GM12878 (cell line): ENCODE data around the gene BTF3. TPM values are rescaled to one million over a fixed set of nuclear protein-coding genes. Genes with fewer than 3 reads are reported as not detected.

ENCODE experiments used
- ATAC-seq: fragments of 200-7000 bp; cut with Tn5 transposase; 3 replicates; pipeline ENCODE4 v1.9.1; 2020; ENCODE audit warnings: mild to moderate bottlenecking, moderate library complexity
- BruUV-seq: library from RNA; stranded (reverse); fragments of 400-500 nt; replicated peaks from 2 replicates; lab custom pipeline; 2021; lab: Mats Ljungman, UMichigan
- CTCF ChIA-PET: fragments of 300-600 bp; sonication (Branson Sonifier 250); formaldehyde crosslinking; extraction: SDS; loops from one replicate; lab custom pipeline; 2021; ENCODE audit warnings: inconsistent platforms; lab: Yijun Ruan, JAX
- POLR2A ChIA-PET: fragments of 350-600 bp; formaldehyde crosslinking; extraction: SDS; loops from one replicate; lab custom pipeline; 2021; ENCODE audit warnings: inconsistent platforms; lab: Charles Lee
- RAD21 ChIA-PET: fragments of 300-600 bp; sonication (Branson Sonifier 250); formaldehyde crosslinking; loops from one replicate; lab custom pipeline; 2023; ENCODE audit warnings: antibody characterized with exemption; ENCODE audit not compliant: unreplicated experiment; lab: Charles Lee
- SMC1A ChIA-PET: fragments of 300-600 bp; sonication (Branson Sonifier 250); formaldehyde crosslinking; loops from one replicate; lab custom pipeline; 2023; ENCODE audit not compliant: unreplicated experiment, uncharacterized antibody; lab: Charles Lee
- DNase-seq: peaks from one replicate; pipeline ENCODE4 v3.0.0-alpha.2; 2011; ENCODE audit warnings: low read depth, low spot score
- FAIRE-seq: peaks from 3 replicates; lab custom pipeline; 2011; peaks lifted over from hg19 to GRCh38; lab: Jason Lieb, UNC
- H2AFZ ChIP-seq: 2 replicates; pipeline ENCODE4 v1.6.0; 2011; ENCODE audit warnings: low read depth, low read length, control low read depth; ENCODE audit not compliant: control insufficient read depth
- H3K27ac ChIP-seq: 2 replicates; pipeline ENCODE4 v1.5.1; 2011; ENCODE audit warnings: control low read depth; ENCODE audit not compliant: control insufficient read depth, insufficient read depth
- H3K27me3 ChIP-seq, 2 experiments: replicated peaks in 1 of 2; 2 replicates each; pipeline versions ENCODE4 v1.6.0 to v1.6.1; 2011; ENCODE audit warnings: low read length in 1 of 2; ENCODE audit not compliant: control insufficient read depth in 2 of 2, insufficient read depth in 2 of 2
- H3K36me3 ChIP-seq, 2 experiments: 2 replicates each; pipeline ENCODE4 v1.5.1; 2011; ENCODE audit warnings: low read length in 1 of 2; ENCODE audit not compliant: control insufficient read depth in 2 of 2, insufficient read depth in 2 of 2
- H3K4me1 ChIP-seq: 2 replicates; pipeline ENCODE4 v1.6.1; 2011; ENCODE audit warnings: mild to moderate bottlenecking, low read length, moderate library complexity, mixed read lengths; ENCODE audit not compliant: control insufficient read depth, insufficient read depth
- H3K4me2 ChIP-seq: 2 replicates; pipeline ENCODE4 v1.6.0; 2011; ENCODE audit warnings: control low read depth; ENCODE audit not compliant: control insufficient read depth, insufficient read depth
- H3K4me3 ChIP-seq: fragments of 200-600 bp; sonication (generic); 2 replicates; pipeline ENCODE4 v1.5.1; 2016
- H3K79me2 ChIP-seq: 2 replicates; pipeline ENCODE4 v1.6.0; 2011; ENCODE audit warnings: low read length; ENCODE audit not compliant: control insufficient read depth, insufficient read depth
- H3K9ac ChIP-seq: 2 replicates; pipeline ENCODE4 v1.8.0; 2011; ENCODE audit warnings: low read length, control low read depth, mixed read lengths; ENCODE audit not compliant: control insufficient read depth, insufficient read depth
- H3K9me3 ChIP-seq: replicated peaks from 3 replicates; pipeline ENCODE4 v1.5.1; 2011; ENCODE audit warnings: mild to moderate bottlenecking, low read length; ENCODE audit not compliant: control insufficient read depth, insufficient read depth
- H4K20me1 ChIP-seq: 2 replicates; pipeline ENCODE4 v1.6.0; 2011; ENCODE audit not compliant: control insufficient read depth, insufficient read depth
- BCL3 ChIP-seq: IDR thresholded peaks from 2 replicates; pipeline ENCODE4 v1.6.1; 2011; ENCODE audit warnings: borderline replicate concordance, low read depth, mild to moderate bottlenecking, moderate library complexity, low read length; ENCODE audit not compliant: insufficient read depth, poor library complexity, severe bottlenecking
- BRCA1 ChIP-seq: IDR thresholded peaks from 2 replicates; pipeline ENCODE4 v1.6.1; 2011; ENCODE audit warnings: low read depth, low read length, improper control_type of control experiment
- CBFB ChIP-seq: IDR thresholded peaks from 2 replicates; pipeline ENCODE4 v1.6.1; 2016; ENCODE audit warnings: antibody characterized with exemption, low read depth
- RELA ChIP-seq: fragments of 450-650 bp; IDR thresholded peaks from 2 replicates; pipeline ENCODE4 v1.8.0; 2014; ENCODE audit warnings: borderline replicate concordance; ENCODE audit not compliant: partially characterized antibody
- SREBF2 ChIP-seq: IDR thresholded peaks from 2 replicates; pipeline ENCODE4 v1.6.1; 2012; ENCODE audit warnings: mild to moderate bottlenecking, low read length
- TCF7 ChIP-seq: IDR thresholded peaks from 2 replicates; pipeline ENCODE4 v1.6.1; 2014; ENCODE audit warnings: antibody characterized with exemption, borderline replicate concordance
- YY1 ChIP-seq: IDR thresholded peaks from 2 replicates; pipeline ENCODE4 v1.6.1; 2011; ENCODE audit warnings: low read depth, mild to moderate bottlenecking, low read length
- ZNF217 ChIP-seq: fragments of 450-650 bp; IDR thresholded peaks from 2 replicates; pipeline ENCODE4 v1.6.1; 2017; ENCODE audit warnings: antibody characterized with exemption, mild to moderate bottlenecking
- WGBS: methylation state at CpG from one replicate; pipeline ENCODE4 v1.1.6; 2016; ENCODE audit warnings: low lambda C conversion rate; ENCODE audit not compliant: insufficient replicate concordance, insufficient coverage; ENCODE audit errors: missing lambda C conversion rate; 5-methylcytosine and 5-hydroxymethylcytosine counted together
- in situ Hi-C: fragments of 300-500 bp; cut with MboI; formaldehyde crosslinking; loops from 9 replicates; pipeline ENCODE4 v1.14.3; 2018; ENCODE audit warnings: mixed read lengths
- intact Hi-C: fragments of 100-400 bp; cut with micrococcal nuclease; formaldehyde crosslinking; loops from one replicate; pipeline ENCODE4 v1.14.2; 2022; ENCODE audit not compliant: unreplicated experiment
- polyA plus RNA-seq, 11 experiments: library from polyadenylated mRNA; depleted of rRNA in 4 of 11; unstranded in 6 of 11; stranded (reverse) in 5 of 11; fragments of >200 nt; fragmentation: Nextera tagmentation in 4 of 11; fragmentation: Illumina TruSeq in 1 of 11; extraction: Ambion mirVana in 4 of 11; extraction: Trizol in 1 of 11; gene quantifications; 1 replicate in 1 of 11; 2 replicates in 10 of 11; pipeline versions ENCODE4 v1.2.1 to v1.2.3, GENCODE V29; 2011 to 2016; ENCODE audit warnings: inconsistent platforms in 2 of 11, missing spikeins in 2 of 11, low read depth in 1 of 11
- total RNA-seq, 4 experiments: library from RNA; depleted of rRNA in 3 of 4; stranded (reverse); fragments of >200 nt in 3 of 4; fragmentation: Illumina TruSeq in 1 of 4; extraction: Trizol in 1 of 4; gene quantifications; 2 replicates each; pipeline versions ENCODE4 v1.2.1 to v1.2.3, GENCODE V29; 2013 to 2021
- TF ChIP-seq, protein P1 (sequence below): fragments of 450-650 bp; IDR thresholded peaks from 2 replicates; pipeline ENCODE4 v1.6.1; 2017; ENCODE audit warnings: mild to moderate bottlenecking, moderate library complexity

The BTF3 gene
- total and polyA plus RNA-seq, 10 of the 15 experiments (the other 5 are each of a cell fraction or from before 2014, with no cell fraction given) = 492 to 1,650 (median 904) TPM

GRCh38 chr5:73493421-73493820 is 4.8 kb upstream of the BTF3 start:
- POLR2A ChIA-PET = no interaction called here
- no peak overlapping the region for H2AFZ ChIP-seq
- H3K9ac ChIP-seq = no peak overlapping the region
- RAD21 ChIA-PET = no interaction called here
- no peaks in the 10 kb centered on the region for H3K9me3 ChIP-seq
- WGBS = 61% methylated on average over 3 of the region's 3 CpGs
- ATAC-seq = no peak
- H3K27me3 ChIP-seq = peaks cover 0 to 7% of the 10 kb centered on the region in 2 experiments; a peak in 1 of 4 replicates
- H4K20me1 ChIP-seq = no peaks in the 10 kb centered on the region
- no peak for DNase-seq
- H3K36me3 ChIP-seq = no peaks in the 10 kb centered on the region
- BruUV-seq = no TSS peak
- peaks cover 10% of the 10 kb centered on the region for H3K79me2 ChIP-seq
- no peak for TF ChIP-seq ZNF217
- TF ChIP-seq BRCA1 = no peak
- no peak for TF ChIP-seq YY1
- H3K4me2 ChIP-seq = no peak overlapping the region
- intact Hi-C loops = no loop called here
- no peaks in the 10 kb centered on the region for H3K4me1 ChIP-seq
- H3K4me3 ChIP-seq = no peak overlapping the region
- no peak overlapping the region for H3K27ac ChIP-seq
- in situ Hi-C loops = no loop called here
- CTCF ChIA-PET = no interaction called here
- FAIRE-seq = no peak
- SMC1A ChIA-PET = no interaction called here

GRCh38 chr5:73494721-73495120 is 3.5 kb upstream of the BTF3 start:
- Histone ChIP-seq H4K20me1 (no peaks in the 10 kb centered on the region), H3K9me3 (no peaks in the 10 kb centered on the region), H2AFZ (no peak overlapping the region), H3K4me2 (no peak overlapping the region), H3K79me2 (peaks cover 23% of the 10 kb centered on the region), H3K27me3 (0 out of 4 replicates have a peak, but pooled peaks cover 0 to 2% of the 10 kb centered on the region in 2 experiments), H3K36me3 (no peaks in the 10 kb centered on the region), H3K4me3 (no peak overlapping the region), H3K9ac (no peak overlapping the region), H3K4me1 (no peaks in the 10 kb centered on the region), H3K27ac (no peak overlapping the region)
- DNase-seq = no peak
- in situ Hi-C loops (no loop called here), intact Hi-C loops (no loop called here)
- RAD21 ChIA-PET = no interaction called here
- no TSS peak for BruUV-seq
- POLR2A ChIA-PET = no interaction called here
- SMC1A ChIA-PET = no interaction called here
- no peak for FAIRE-seq
- no peak for ATAC-seq
- TF ChIP-seq RELA = no peak
- TF ChIP-seq TCF7 = no peak
- TF ChIP-seq, protein P1, sequence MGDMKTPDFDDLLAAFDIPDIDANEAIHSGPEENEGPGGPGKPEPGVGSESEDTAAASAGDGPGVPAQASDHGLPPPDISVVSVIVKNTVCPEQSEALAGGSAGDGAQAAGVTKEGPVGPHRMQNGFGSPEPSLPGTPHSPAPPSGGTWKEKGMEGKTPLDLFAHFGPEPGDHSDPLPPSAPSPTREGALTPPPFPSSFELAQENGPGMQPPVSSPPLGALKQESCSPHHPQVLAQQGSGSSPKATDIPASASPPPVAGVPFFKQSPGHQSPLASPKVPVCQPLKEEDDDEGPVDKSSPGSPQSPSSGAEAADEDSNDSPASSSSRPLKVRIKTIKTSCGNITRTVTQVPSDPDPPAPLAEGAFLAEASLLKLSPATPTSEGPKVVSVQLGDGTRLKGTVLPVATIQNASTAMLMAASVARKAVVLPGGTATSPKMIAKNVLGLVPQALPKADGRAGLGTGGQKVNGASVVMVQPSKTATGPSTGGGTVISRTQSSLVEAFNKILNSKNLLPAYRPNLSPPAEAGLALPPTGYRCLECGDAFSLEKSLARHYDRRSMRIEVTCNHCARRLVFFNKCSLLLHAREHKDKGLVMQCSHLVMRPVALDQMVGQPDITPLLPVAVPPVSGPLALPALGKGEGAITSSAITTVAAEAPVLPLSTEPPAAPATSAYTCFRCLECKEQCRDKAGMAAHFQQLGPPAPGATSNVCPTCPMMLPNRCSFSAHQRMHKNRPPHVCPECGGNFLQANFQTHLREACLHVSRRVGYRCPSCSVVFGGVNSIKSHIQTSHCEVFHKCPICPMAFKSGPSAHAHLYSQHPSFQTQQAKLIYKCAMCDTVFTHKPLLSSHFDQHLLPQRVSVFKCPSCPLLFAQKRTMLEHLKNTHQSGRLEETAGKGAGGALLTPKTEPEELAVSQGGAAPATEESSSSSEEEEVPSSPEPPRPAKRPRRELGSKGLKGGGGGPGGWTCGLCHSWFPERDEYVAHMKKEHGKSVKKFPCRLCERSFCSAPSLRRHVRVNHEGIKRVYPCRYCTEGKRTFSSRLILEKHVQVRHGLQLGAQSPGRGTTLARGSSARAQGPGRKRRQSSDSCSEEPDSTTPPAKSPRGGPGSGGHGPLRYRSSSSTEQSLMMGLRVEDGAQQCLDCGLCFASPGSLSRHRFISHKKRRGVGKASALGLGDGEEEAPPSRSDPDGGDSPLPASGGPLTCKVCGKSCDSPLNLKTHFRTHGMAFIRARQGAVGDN = no peak
- no peak for TF ChIP-seq BCL3
- no peak for TF ChIP-seq SREBF2
- no peak for TF ChIP-seq CBFB
- CTCF ChIA-PET = interaction anchor here (1.2 kb wide), 1 partner anchor 16 kb away, joined by 4 read pairs; no protein-coding TSS in a partner anchor
